ENCODE measurements around the gene RCCD1.

GRCh38 chr15:90934949-90935751 lies 19.5 kb upstream of the RCCD1 start, which contains the start of gene UNC45A:
- TF ChIP-seq FOXM1 (IDR thresholded peaks at IDR 0.05; ENCODE audit: borderline replicate concordance): no peak
- no peak for TF ChIP-seq SUZ12 (IDR thresholded peaks at IDR 0.05)
- no peak for TF ChIP-seq CTBP1 (IDR thresholded peaks at IDR 0.05; ENCODE audit: borderline replicate concordance)
- TF ChIP-seq FOXA1 (IDR thresholded peaks at IDR 0.05): no peak
- 0 out of 2 replicates have a peak, but pooled peaks have one; percentile 23 for TF ChIP-seq HDGF (IDR thresholded peaks at IDR 0.05; ENCODE audit: borderline replicate concordance)

All from HEK293T (cell line).